T-cell (primary cell): ENCODE data around the gene CLCA4. TPM values are rescaled to one million over a fixed set of nuclear protein-coding genes. Genes with fewer than 3 reads are reported as not detected.
"Not testable (repeated sequence)": the region's sequence is repeated elsewhere in the genome, so short reads cannot be mapped to it uniquely, and the experiment has no call there.

ENCODE experiments used
- ATAC-seq, 4 experiments: fragments of 200-7000 bp in 3 of 4; fragments of 150-1000 bp in 1 of 4; cut with Tn5 transposase; replicated peaks in 1 of 4; 1 replicate in 3 of 4; 2 replicates in 1 of 4; pipeline ENCODE4 v1.10.0; 2021; ENCODE audit warnings: moderate library complexity in 3 of 4, mild to moderate bottlenecking in 2 of 4, moderate number of reproducible peaks in 1 of 4
- CTCF ChIA-PET, 2 donors: fragments of 300-600 bp; sonication (Branson Sonifier 250); formaldehyde crosslinking; loops; one replicate each; lab custom pipeline; 2022; ENCODE audit warnings: antibody characterized with exemption in 2 of 2; lab: Charles Lee
- POLR2A ChIA-PET, 2 donors: fragments of 300-600 bp; sonication (Branson Sonifier 250); formaldehyde crosslinking; loops; one replicate each; lab custom pipeline; 2022; ENCODE audit warnings: antibody characterized with exemption in 2 of 2; lab: Charles Lee
- DNase-seq, 35 experiments: peaks; one replicate each; pipeline versions ENCODE4 v3.0.0 to v3.0.0-alpha.2; 2013 to 2023
- H3K27ac ChIP-seq: one replicate; pipeline ENCODE4 v1.5.1; 2013; ENCODE audit warnings: low read length
- H3K27me3 ChIP-seq, 2 experiments: replicated peaks in 1 of 2; 1 replicate in 1 of 2; 2 replicates in 1 of 2; pipeline versions ENCODE4 v1.6.1 to v1.7.0; 2013; ENCODE audit warnings: low read length in 1 of 2, mixed read lengths in 1 of 2; ENCODE audit not compliant: control insufficient read depth in 2 of 2, insufficient read depth in 2 of 2; ENCODE audit errors: extremely low read depth in 1 of 2
- H3K36me3 ChIP-seq, 2 donors: 1 replicate in 1 of 2; 2 replicates in 1 of 2; pipeline versions ENCODE4 v1.6.1 to v1.7.0; 2013; ENCODE audit warnings: low read length in 1 of 2; ENCODE audit not compliant: control insufficient read depth in 2 of 2, insufficient read depth in 1 of 2; ENCODE audit errors: extremely low read depth in 1 of 2
- H3K4me1 ChIP-seq, 2 experiments: 1 replicate in 1 of 2; 2 replicates in 1 of 2; pipeline versions ENCODE4 v1.6.1 to v1.7.0; 2013; ENCODE audit warnings: low read length in 2 of 2, mixed read lengths in 1 of 2; ENCODE audit not compliant: insufficient read depth in 2 of 2, control insufficient read depth in 1 of 2; ENCODE audit errors: extremely low read depth in 1 of 2
- H3K4me3 ChIP-seq, 2 donors: 1 replicate in 1 of 2; 2 replicates in 1 of 2; pipeline versions ENCODE4 v1.5.1 to v1.7.0; 2013; ENCODE audit warnings: mild to moderate bottlenecking in 2 of 2, low read length in 1 of 2, moderate library complexity in 1 of 2; ENCODE audit not compliant: control insufficient read depth in 1 of 2; ENCODE audit errors: extremely low read depth in 1 of 2
- H3K9me3 ChIP-seq: 2 replicates; pipeline ENCODE4 v1.7.0; 2013
- H3K27ac Mint-ChIP-seq, 2 donors: one replicate each; pipeline ENCODE4 v1.8.0; 2020 to 2021; ENCODE audit warnings: mild to moderate bottlenecking in 2 of 2, mixed read lengths in 2 of 2
- H3K27me3 Mint-ChIP-seq, 2 donors: one replicate each; pipeline ENCODE4 v1.8.0; 2021 to 2022; ENCODE audit warnings: mixed read lengths in 2 of 2
- H3K36me3 Mint-ChIP-seq: one replicate; pipeline ENCODE4 v1.8.0; 2021; ENCODE audit warnings: mixed read lengths
- H3K4me1 Mint-ChIP-seq, 3 donors: one replicate each; pipeline ENCODE4 v1.8.0; 2020 to 2022; ENCODE audit warnings: mixed read lengths in 3 of 3, mild to moderate bottlenecking in 1 of 3
- H3K4me3 Mint-ChIP-seq, 3 donors: one replicate each; pipeline ENCODE4 v1.8.0; 2020 to 2022; ENCODE audit warnings: mild to moderate bottlenecking in 3 of 3, mixed read lengths in 3 of 3, moderate library complexity in 3 of 3
- H3K9me3 Mint-ChIP-seq, 3 donors: one replicate each; pipeline ENCODE4 v1.8.0; 2020 to 2022; ENCODE audit warnings: mixed read lengths in 3 of 3
- WGBS: methylation state at CpG from one replicate; pipeline ENCODE4 v1.1.5; 2013; ENCODE audit warnings: missing lambda C conversion rate; ENCODE audit not compliant: insufficient coverage; 5-methylcytosine and 5-hydroxymethylcytosine counted together
- total RNA-seq, 35 experiments: library from RNA in 6 of 35; stranded (reverse) in 6 of 35; fragments of 120-200 nt in 1 of 35; gene quantifications; one replicate each; pipeline versions ENCODE4 v1.2.1 to v1.2.4 and lab custom pipeline; 2013 to 2026

CLCA4 gene
- total RNA-seq, 5 donors from 2014 or later (not counting 1 experiment from before 2014, with no cell fraction given): not detected

DNA sequence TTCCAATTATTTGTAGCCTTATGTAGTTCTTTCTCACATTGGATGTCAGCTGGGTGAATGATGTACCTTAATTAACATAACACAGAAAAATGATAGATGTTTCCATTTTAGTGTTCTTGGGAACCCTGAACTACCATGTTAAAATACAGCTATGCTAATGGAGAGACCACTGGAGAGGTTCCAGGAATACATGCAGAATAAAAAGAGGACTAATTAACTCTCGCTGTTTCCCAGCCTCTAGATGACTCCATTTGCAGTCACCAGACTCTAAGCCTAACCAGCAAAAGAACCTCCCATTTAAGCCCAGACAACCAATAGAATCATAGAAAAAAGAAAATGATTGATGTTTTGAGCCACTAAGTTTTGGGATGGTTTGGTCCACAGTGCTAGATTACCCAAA lies 36.2 kb downstream of the CLCA4 start:
- Histone ChIP-seq H3K36me3 (no peaks in the 10 kb centered on the region), H3K27ac (no peak overlapping the region), H3K4me1 (no peaks in the 10 kb centered on the region), H3K9me3 (no peaks in the 10 kb centered on the region), H3K27me3 (no peaks in the 10 kb centered on the region), H3K4me3 (no peak overlapping the region)
- Mint-ChIP-seq H3K4me1 (no peaks in the 10 kb centered on the region), H3K9me3 (no peaks in the 10 kb centered on the region), H3K27ac (no peak overlapping the region), H3K27me3 (peaks cover 6 to 10% of the 10 kb centered on the region in 2 donors), H3K4me3 (no peak overlapping the region), H3K36me3 (no peaks in the 10 kb centered on the region)
- CTCF ChIA-PET: no interaction called here
- no peak for ATAC-seq
- DNase-seq: no peak
- POLR2A ChIA-PET: no interaction called here
- no CpG with 5 or more reads among the region's 1 CpG for WGBS

DNA sequence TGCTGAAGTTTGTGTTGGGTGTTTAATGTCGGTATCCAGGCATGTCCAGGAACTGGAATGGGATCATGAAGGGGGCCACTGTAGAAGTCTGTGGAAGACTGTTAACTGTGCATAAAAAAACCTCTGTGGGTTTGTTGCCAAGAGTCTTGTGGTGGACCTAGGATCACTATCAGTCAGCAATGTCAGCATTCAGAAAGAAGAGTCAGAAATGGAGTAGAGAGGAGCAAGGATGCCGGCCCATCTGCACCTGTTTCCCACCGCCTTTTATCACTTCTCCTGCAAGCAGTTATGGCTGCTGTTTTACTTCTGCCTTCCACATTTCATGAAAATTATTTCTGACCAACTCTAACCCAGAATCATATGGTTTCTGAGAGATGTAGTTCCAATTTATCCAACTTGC lies 36.7 kb downstream of the CLCA4 start:
- WGBS: 90% methylated on average over 1 of the region's 3 CpGs
- no peak overlapping the region for H3K27ac ChIP-seq
- H3K36me3 Mint-ChIP-seq: no peaks in the 10 kb centered on the region

DNA sequence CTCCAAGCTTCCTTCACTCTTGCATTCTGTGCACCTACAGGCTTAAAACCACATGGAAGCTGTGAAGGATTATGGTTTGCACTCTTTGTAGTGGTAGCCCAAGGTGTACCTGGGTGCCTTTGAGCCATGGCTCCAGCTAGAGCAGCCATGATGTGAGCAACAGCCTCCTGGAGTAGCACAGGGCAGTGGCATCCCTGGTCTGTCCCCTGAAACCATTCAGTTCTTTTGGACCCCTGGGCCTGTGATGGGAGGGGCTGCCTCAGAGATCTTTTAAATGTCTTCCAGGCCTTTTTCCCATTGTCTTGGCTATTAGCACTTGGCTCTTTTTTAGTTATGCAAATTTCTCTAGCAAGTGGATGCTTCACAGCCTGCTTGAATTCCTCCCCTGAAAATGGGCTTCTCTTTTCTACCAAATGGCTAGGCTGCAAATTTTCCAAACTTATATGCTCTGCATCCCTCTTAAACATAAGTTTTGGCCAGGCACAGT lies 47.4 kb downstream of the CLCA4 start:
- Histone ChIP-seq H3K4me1 (no peaks in the 10 kb centered on the region), H3K36me3 (no peaks in the 10 kb centered on the region), H3K4me3 (no peak overlapping the region), H3K9me3 (no peaks in the 10 kb centered on the region), H3K27ac (no peak overlapping the region), H3K27me3 (peaks cover 0 to 6% of the 10 kb centered on the region in 2 experiments)
- Mint-ChIP-seq H3K27ac (no peak overlapping the region), H3K9me3 (peaks cover 9 to 26% (median 17%) of the 10 kb centered on the region in 3 donors), H3K27me3 (peaks cover 8 to 21% of the 10 kb centered on the region in 2 donors), H3K36me3 (peaks cover 5% of the 10 kb centered on the region), H3K4me1 (no peaks in the 10 kb centered on the region), H3K4me3 (no peak overlapping the region)
- CTCF ChIA-PET: no interaction called here
- POLR2A ChIA-PET: no interaction called here
- ATAC-seq (no peak), DNase-seq (no peak)

More for the DNA sequence above, 36.7 kb downstream of the CLCA4 start:
- Histone ChIP-seq H3K36me3 (no peaks in the 10 kb centered on the region), H3K4me3 (no peak overlapping the region), H3K9me3 (no peaks in the 10 kb centered on the region), H3K27me3 (no peaks in the 10 kb centered on the region), H3K4me1 (no peaks in the 10 kb centered on the region)
- POLR2A ChIA-PET: no interaction called here
- no peaks in the 10 kb centered on the region for H3K9me3 Mint-ChIP-seq
- H3K27me3 Mint-ChIP-seq: peaks cover 5 to 7% of the 10 kb centered on the region in 2 donors
- H3K27ac Mint-ChIP-seq: no peak overlapping the region
- CTCF ChIA-PET: no interaction called here
- ATAC-seq (no peak), DNase-seq (no peak)
- H3K4me3 Mint-ChIP-seq: no peak overlapping the region
- H3K4me1 Mint-ChIP-seq: no peaks in the 10 kb centered on the region

DNA sequence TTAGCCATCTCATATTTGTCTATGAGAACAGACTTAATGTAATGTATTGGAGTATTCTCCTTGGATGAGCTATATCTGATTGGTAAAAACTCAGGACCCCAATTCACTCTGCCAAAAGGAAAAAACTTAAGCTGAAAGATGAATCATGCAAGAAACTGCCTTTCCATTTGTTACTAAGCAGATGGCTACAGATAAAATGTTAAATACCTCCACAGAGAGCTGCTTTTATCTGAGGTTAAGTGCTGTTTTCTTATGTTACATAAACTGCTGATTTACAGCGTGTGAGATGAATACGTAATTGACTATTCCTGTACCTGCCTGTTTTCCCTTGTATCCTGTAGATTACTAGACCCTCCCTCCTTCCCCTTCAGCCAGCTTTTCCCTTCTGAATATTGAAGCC lies 49.3 kb downstream of the CLCA4 start:
- Histone ChIP-seq H3K36me3 (no peaks in the 10 kb centered on the region), H3K27ac (no peak overlapping the region), H3K27me3 (peaks cover 0 to 6% of the 10 kb centered on the region in 2 experiments), H3K4me3 (no peak overlapping the region), H3K4me1 (no peaks in the 10 kb centered on the region), H3K9me3 (no peaks in the 10 kb centered on the region)
- Mint-ChIP-seq H3K36me3 (peaks cover 5% of the 10 kb centered on the region), H3K27me3 (peaks cover 3 to 11% of the 10 kb centered on the region in 2 donors), H3K4me1 (no peaks in the 10 kb centered on the region), H3K4me3 (no peak overlapping the region), H3K27ac (no peak overlapping the region), H3K9me3 (peaks cover 14 to 31% (median 22%) of the 10 kb centered on the region in 3 donors)
- ATAC-seq: no peak
- ChIA-PET POLR2A (no interaction called here), CTCF (no interaction called here)
- WGBS: no CpG with 5 or more reads among the region's 2 CpGs
- no peak for DNase-seq

DNA sequence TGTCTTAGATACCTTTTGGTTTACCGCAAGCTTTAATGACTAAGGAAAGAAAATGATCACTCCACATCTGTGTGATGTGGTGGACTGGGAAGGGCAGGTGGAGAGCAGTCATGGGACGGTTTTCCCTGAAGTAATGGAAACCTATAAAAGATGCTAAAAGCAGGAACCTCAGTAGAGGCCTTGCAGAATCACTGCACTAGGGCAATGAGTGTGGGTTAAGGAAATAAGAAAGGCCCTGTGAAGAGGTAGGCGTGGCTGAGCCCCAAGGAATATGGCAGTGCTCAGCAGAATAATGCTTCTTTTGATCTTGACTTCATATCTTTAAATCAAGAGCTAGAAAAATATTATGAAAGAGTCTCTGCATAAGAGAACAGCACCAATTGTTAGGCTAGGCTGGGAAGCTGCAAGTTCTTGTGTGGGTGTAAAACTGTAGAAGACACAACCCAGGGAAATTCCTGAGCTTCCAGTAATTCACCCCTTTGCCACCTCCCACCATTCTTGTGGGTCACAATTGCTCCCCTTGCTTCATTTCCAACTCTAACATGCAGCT lies 49.9 kb downstream of the CLCA4 start:
- H3K36me3 Mint-ChIP-seq: peaks cover 5% of the 10 kb centered on the region

DNA sequence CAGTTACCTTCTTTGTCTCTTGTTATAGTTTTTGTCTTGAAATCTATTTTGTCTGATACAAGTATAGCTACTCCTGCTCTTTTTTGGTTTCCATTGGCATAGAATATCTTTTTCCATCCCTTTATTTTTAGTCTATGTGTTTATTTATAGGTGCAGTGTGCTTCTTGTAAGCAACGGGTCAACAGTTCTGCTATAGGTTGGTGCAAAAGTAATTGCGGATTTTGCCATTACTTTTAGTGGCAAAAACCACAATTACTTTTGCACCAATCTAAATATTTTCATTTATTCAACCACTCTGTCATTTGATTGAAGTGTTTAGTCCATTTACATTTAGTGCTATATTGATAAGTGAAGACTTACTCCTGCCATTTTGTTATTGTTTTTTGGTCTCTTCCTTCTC lies 59.2 kb downstream of the CLCA4 start:
- H3K9me3 ChIP-seq, H3K4me1 ChIP-seq, ATAC-seq, H3K27ac ChIP-seq, H3K36me3 Mint-ChIP-seq, H3K4me3 ChIP-seq, H3K36me3 ChIP-seq, H3K27me3 ChIP-seq, DNase-seq, H3K4me1 Mint-ChIP-seq, POLR2A ChIA-PET, H3K27ac Mint-ChIP-seq, H3K4me3 Mint-ChIP-seq: not testable (repeated sequence)
- Mint-ChIP-seq H3K9me3 (peaks cover 2 to 26% (median 8%) of the 10 kb centered on the region in 3 donors), H3K27me3 (peaks cover 0 to 14% of the 10 kb centered on the region in 2 donors)
- CTCF ChIA-PET: interaction anchor here in 1 of 2 donors (0.6 kb wide), 1 partner anchor 134 kb away, joined by 3 read pairs; no protein-coding TSS in a partner anchor
- WGBS: no CpG with 5 or more reads among the region's 2 CpGs

More for the DNA sequence above, 49.9 kb downstream of the CLCA4 start:
- ATAC-seq: no peak
- Histone ChIP-seq H3K9me3 (no peaks in the 10 kb centered on the region), H3K27me3 (peaks cover 0 to 6% of the 10 kb centered on the region in 2 experiments), H3K4me3 (no peak overlapping the region), H3K36me3 (no peaks in the 10 kb centered on the region), H3K27ac (no peak overlapping the region), H3K4me1 (no peaks in the 10 kb centered on the region)
- H3K4me1 Mint-ChIP-seq: no peaks in the 10 kb centered on the region
- H3K4me3 Mint-ChIP-seq: no peak overlapping the region
- H3K27ac Mint-ChIP-seq: no peak overlapping the region
- peaks cover 15 to 35% (median 22%) of the 10 kb centered on the region in 3 donors for H3K9me3 Mint-ChIP-seq
- ChIA-PET POLR2A (no interaction called here), CTCF (no interaction called here)
- H3K27me3 Mint-ChIP-seq: peaks cover 3 to 11% of the 10 kb centered on the region in 2 donors
- 82% methylated on average over 1 of the region's 3 CpGs for WGBS
- no peak for DNase-seq
